Stimulated activated naive CD8-positive, alpha-beta T cell treated with anti-CD3 and anti-CD28 coated beads, Interleukin-15, Interleukin-2, amounts not matched to agents 100 U/mL and 50 U/mL, for 24 hours (primary cell): Measurements from ENCODE around the gene ATL1.

Experiments
- ATAC-seq: fragments of 150-1000 bp; cut with Tn5 transposase; one replicate; pipeline ENCODE4 v1.10.0; 2021
- DNase-seq: peaks from one replicate; pipeline ENCODE4 v3.0.0; 2021

ATL1 gene

GRCh38 chr14:50559990-50560930 is at the start of gene ATL1:
Gene ATL1, plus strand, starts transcription at chr14:50560145. Its CDS starts 121 bp downstream, at chr14:50560266.
- DNase-seq, result peak; percentile 58
- peak; percentile 70 for ATAC-seq

- ATAC-seq, result no peak
- DNase-seq, result no peak
Observed at GRCh38 chr14:50510157-50510556, 49.8 kb upstream of the ATL1 start.

GRCh38 chr14:50512463-50512862 is 47.5 kb upstream of the ATL1 start:
- ATAC-seq (no peak), DNase-seq (no peak)

- ATAC-seq, result no peak
Observed at GRCh38 chr14:50516091-50516490, 43.9 kb upstream of the ATL1 start.

GRCh38 chr14:50520947-50521815 is 38.8 kb upstream of the ATL1 start:
- peak; percentile 49 for DNase-seq
- ATAC-seq, result peak; percentile 96

More at GRCh38 chr14:50516091-50516490, 43.9 kb upstream of the ATL1 start:
- DNase-seq, result no peak

GRCh38 chr14:50521912-50522341 is 38.0 kb upstream of the ATL1 start:
- DNase-seq, result no peak

GRCh38 chr14:50523271-50524041 is 36.5 kb upstream of the ATL1 start:
- ATAC-seq (no peak), DNase-seq (no peak)

More at GRCh38 chr14:50521912-50522341, 38.0 kb upstream of the ATL1 start:
- peak; percentile 42 for ATAC-seq

GRCh38 chr14:50524060-50524459 is 35.9 kb upstream of the ATL1 start:
- no peak for DNase-seq
- no peak for ATAC-seq

GRCh38 chr14:50524731-50525515 is 35.0 kb upstream of the ATL1 start:
- no peak for DNase-seq
- no peak for ATAC-seq

GRCh38 chr14:50528000-50528399 is 31.9 kb upstream of the ATL1 start:
- DNase-seq, result no peak
- no peak for ATAC-seq

GRCh38 chr14:50529288-50530179 is 30.4 kb upstream of the ATL1 start:
- no peak for DNase-seq

GRCh38 chr14:50530358-50530757 is 29.6 kb upstream of the ATL1 start:
- DNase-seq, result no peak
- no peak for ATAC-seq

More at GRCh38 chr14:50529288-50530179, 30.4 kb upstream of the ATL1 start:
- no peak for ATAC-seq

- DNase-seq, result no peak
- ATAC-seq, result no peak
Observed at GRCh38 chr14:50530794-50531365, 29.1 kb upstream of the ATL1 start.

GRCh38 chr14:50531595-50532501 is 28.1 kb upstream of the ATL1 start:
- DNase-seq (peak; percentile 51), ATAC-seq (peak; percentile 2)

GRCh38 chr14:50532502-50533240 is 27.3 kb upstream of the ATL1 start, which contains the start of gene MAP4K5:
Gene MAP4K5, minus strand, starts transcription at chr14:50532569. Its CDS starts 520 bp downstream, at chr14:50532049.
- ATAC-seq, result peak; percentile 99
- DNase-seq, result peak; percentile 91

GRCh38 chr14:50533241-50533705 is 26.7 kb upstream of the ATL1 start:
- DNase-seq (no peak), ATAC-seq (no peak)

GRCh38 chr14:50533806-50534205 is 26.1 kb upstream of the ATL1 start:
- no peak for ATAC-seq
- DNase-seq, result no peak

GRCh38 chr14:50534416-50534815 is 25.5 kb upstream of the ATL1 start:
- DNase-seq, result no peak
- no peak for ATAC-seq
